ENCODE data around the gene CCDC85C.

GRCh38 chr14:99600232-99600888 lies 3.6 kb downstream of the CCDC85C start:
- TF ChIP-seq POLR2A (IDR thresholded peaks at IDR 0.05; ENCODE audit: low read depth, low read length) = no peak
- no peak for TF ChIP-seq EP300 (IDR thresholded peaks at IDR 0.05; ENCODE audit: borderline replicate concordance in 1 of 2, control insufficient read depth in 1 of 2, low read depth in 2 of 2, low read length in 2 of 2)
- TF ChIP-seq ELK1 (IDR thresholded peaks at IDR 0.05; ENCODE audit: low read depth, low read length) = no peak
- no peak for TF ChIP-seq CTCF (IDR thresholded peaks at IDR 0.05 in 2 of 3, conservative IDR thresholded peaks at IDR 0.05 in 1 of 3; ENCODE audit: control insufficient read depth in 2 of 3, extremely low read depth in 1 of 3, insufficient read depth in 1 of 3, low read depth in 3 of 3, low read length in 3 of 3)
- no peak for TF ChIP-seq JUND (IDR thresholded peaks at IDR 0.05; ENCODE audit: low read depth, low read length)
- TF ChIP-seq CHD2 (IDR thresholded peaks at IDR 0.05; ENCODE audit: borderline replicate concordance, low read depth, low read length) = no peak
- no peak for TF ChIP-seq MXI1 (IDR thresholded peaks at IDR 0.05; ENCODE audit: low read depth, low read length)
- TF ChIP-seq USF2 (IDR thresholded peaks at IDR 0.05; ENCODE audit: borderline replicate concordance, low read depth, low read length) = no peak
- no peak for TF ChIP-seq MTA2 (IDR thresholded peaks at IDR 0.05; ENCODE audit: low read depth)
- TF ChIP-seq ZNF384 (IDR thresholded peaks at IDR 0.05; ENCODE audit: borderline replicate concordance, low read depth, low read length) = no peak

All from GM12878 (cell line).